ENCODE measurements around the gene NCR1.

Gene NCR1, protein sequence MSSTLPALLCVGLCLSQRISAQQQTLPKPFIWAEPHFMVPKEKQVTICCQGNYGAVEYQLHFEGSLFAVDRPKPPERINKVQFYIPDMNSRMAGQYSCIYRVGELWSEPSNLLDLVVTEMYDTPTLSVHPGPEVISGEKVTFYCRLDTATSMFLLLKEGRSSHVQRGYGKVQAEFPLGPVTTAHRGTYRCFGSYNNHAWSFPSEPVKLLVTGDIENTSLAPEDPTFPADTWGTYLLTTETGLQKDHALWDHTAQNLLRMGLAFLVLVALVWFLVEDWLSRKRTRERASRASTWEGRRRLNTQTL

DNA sequence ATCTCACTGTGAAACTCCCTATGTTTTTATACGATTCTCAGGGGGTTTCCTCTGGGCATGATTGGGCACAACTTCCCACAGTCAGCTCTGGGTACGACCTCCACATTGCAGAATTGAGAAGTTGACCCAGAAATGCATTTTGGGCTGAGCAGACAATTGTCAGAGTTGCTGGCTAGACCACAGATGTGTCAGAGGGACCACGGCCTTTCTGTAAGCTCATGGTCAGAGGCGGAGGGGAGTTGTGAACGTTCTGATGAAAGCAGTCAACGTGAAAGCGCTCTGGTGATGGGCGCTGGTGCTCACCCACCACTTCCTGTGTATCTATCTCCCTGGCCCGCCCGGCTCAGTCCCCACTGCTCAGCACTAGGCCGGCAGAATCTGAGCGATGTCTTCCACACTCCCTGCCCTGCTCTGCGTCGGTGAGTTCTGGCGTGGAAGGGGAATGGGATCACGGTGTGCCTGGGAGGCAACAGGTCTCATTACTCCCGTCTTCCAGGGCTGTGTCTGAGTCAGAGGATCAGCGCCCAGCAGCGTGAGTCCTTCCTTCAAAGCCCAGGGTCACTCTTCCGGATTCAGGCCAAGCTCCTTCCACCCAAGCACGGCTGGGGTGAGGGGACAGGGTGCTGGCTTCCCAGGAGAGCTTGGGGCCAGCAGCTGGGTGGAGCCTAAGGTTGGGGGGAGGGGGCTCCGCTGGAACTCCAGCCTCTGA is at the start of gene NCR1:
Gene NCR1, plus strand, starts transcription at position 346 of the 709 bp plus-strand sequence. Its CDS starts 40 bp downstream, at position 386.
- no peak for TF ChIP-seq EP300 (IDR thresholded peaks at IDR 0.05; ENCODE audit: borderline replicate concordance)
- TF ChIP-seq ZBTB7A (IDR thresholded peaks at IDR 0.05; ENCODE audit: low read depth): no peak
- no peak for TF ChIP-seq TAF1 (IDR thresholded peaks at IDR 0.05; ENCODE audit: low read depth)
- no peak for TF ChIP-seq NFIC (IDR thresholded peaks at IDR 0.05)
- no peak for TF ChIP-seq TCF12 (IDR thresholded peaks at IDR 0.05; ENCODE audit: low read depth)
- TF ChIP-seq, protein P1, sequence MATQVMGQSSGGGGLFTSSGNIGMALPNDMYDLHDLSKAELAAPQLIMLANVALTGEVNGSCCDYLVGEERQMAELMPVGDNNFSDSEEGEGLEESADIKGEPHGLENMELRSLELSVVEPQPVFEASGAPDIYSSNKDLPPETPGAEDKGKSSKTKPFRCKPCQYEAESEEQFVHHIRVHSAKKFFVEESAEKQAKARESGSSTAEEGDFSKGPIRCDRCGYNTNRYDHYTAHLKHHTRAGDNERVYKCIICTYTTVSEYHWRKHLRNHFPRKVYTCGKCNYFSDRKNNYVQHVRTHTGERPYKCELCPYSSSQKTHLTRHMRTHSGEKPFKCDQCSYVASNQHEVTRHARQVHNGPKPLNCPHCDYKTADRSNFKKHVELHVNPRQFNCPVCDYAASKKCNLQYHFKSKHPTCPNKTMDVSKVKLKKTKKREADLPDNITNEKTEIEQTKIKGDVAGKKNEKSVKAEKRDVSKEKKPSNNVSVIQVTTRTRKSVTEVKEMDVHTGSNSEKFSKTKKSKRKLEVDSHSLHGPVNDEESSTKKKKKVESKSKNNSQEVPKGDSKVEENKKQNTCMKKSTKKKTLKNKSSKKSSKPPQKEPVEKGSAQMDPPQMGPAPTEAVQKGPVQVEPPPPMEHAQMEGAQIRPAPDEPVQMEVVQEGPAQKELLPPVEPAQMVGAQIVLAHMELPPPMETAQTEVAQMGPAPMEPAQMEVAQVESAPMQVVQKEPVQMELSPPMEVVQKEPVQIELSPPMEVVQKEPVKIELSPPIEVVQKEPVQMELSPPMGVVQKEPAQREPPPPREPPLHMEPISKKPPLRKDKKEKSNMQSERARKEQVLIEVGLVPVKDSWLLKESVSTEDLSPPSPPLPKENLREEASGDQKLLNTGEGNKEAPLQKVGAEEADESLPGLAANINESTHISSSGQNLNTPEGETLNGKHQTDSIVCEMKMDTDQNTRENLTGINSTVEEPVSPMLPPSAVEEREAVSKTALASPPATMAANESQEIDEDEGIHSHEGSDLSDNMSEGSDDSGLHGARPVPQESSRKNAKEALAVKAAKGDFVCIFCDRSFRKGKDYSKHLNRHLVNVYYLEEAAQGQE (IDR thresholded peaks at IDR 0.05; ENCODE audit: low read depth): no peak
- TF ChIP-seq, protein P2, sequence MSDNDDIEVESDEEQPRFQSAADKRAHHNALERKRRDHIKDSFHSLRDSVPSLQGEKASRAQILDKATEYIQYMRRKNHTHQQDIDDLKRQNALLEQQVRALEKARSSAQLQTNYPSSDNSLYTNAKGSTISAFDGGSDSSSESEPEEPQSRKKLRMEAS (IDR thresholded peaks at IDR 0.05): no peak
- no peak for TF ChIP-seq EGR1 (IDR thresholded peaks at IDR 0.05)
- no peak for TF ChIP-seq RAD21 (IDR thresholded peaks at IDR 0.05; ENCODE audit: low read depth)
- TF ChIP-seq, protein P3, sequence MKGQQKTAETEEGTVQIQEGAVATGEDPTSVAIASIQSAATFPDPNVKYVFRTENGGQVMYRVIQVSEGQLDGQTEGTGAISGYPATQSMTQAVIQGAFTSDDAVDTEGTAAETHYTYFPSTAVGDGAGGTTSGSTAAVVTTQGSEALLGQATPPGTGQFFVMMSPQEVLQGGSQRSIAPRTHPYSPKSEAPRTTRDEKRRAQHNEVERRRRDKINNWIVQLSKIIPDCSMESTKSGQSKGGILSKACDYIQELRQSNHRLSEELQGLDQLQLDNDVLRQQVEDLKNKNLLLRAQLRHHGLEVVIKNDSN (IDR thresholded peaks at IDR 0.05): no peak
- no peak for TF ChIP-seq TEAD4 (IDR thresholded peaks at IDR 0.05)
- TF ChIP-seq CREB1 (IDR thresholded peaks at IDR 0.05; ENCODE audit: low read depth): no peak
- TF ChIP-seq CEBPB (IDR thresholded peaks at IDR 0.05): no peak
- no peak for TF ChIP-seq FOXM1 (IDR thresholded peaks at IDR 0.05; ENCODE audit: borderline replicate concordance, low read depth)

DNA sequence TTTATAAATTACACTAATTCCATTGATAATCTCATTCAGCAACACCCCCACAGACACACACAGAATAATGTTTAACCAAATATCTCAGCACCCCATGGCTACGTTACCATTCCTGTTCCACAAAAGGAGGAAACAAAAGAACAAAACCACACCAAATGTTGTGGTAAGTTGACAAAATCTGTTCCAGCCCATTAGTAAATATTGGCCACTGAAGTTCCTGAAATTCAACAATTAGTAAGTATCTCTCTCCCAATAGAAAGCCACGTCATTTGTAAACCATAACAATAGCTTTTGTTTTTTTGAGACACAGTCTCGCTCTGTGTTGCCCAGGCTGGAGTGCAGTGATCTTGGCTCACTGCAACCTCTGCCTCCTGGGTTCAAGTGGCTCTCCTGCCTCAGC is 34.3 kb upstream of the NCR1 start:
- no peak for TF ChIP-seq TCF12 (IDR thresholded peaks at IDR 0.05; ENCODE audit: low read depth)

DNA sequence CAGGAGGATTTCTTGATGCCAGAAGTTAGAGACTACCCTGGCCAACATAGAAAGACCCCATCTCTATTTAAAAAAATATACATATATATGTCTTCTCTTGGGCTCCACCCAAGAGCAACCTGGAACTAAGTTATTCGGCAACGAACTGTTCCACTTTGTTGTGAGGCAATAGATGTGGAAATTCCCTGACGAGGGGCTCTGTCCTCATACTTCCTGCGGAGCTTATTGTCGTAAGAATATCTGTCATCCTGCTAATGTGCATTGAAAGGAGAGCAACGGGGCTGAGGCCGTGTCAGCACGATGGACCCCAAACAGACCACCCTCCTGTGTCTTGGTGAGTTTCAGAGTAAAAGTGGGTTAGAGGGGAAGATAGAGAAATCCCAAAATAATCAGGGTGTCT is 32.0 kb upstream of the NCR1 start, which contains the start of gene FCAR:
Gene FCAR, plus strand, starts transcription at position 246 of the 400 bp plus-strand sequence. Its CDS starts 55 bp downstream, at position 301.
- no peak for TF ChIP-seq FOXM1 (IDR thresholded peaks at IDR 0.05; ENCODE audit: borderline replicate concordance, low read depth)
- no peak for TF ChIP-seq TCF12 (IDR thresholded peaks at IDR 0.05; ENCODE audit: low read depth)
- no peak for TF ChIP-seq RAD21 (IDR thresholded peaks at IDR 0.05; ENCODE audit: low read depth)
- TF ChIP-seq, protein P3 (IDR thresholded peaks at IDR 0.05): no peak

DNA sequence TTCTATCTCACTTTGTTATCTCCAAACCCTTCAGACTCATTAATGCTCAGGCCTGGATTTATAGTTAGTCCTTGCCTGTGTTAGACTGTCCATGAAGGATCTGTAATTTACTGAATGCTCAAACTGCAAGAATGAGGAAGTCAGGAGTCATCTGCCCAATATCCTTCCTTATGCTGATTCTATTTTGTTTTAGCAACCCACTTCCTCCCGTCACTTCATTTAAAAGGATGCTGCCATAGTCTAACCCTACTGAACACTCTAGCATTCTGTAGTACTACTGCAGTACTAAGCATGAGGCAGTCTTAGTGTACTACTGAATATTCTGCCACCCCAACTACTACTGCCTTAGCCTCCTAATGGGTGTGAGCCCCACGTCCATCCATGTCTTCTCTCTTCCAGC is 30.4 kb upstream of the NCR1 start:
- TF ChIP-seq, protein P1 (IDR thresholded peaks at IDR 0.05; ENCODE audit: low read depth): no peak
- TF ChIP-seq CREB1 (IDR thresholded peaks at IDR 0.05; ENCODE audit: low read depth) (no peak), RAD21 (IDR thresholded peaks at IDR 0.05; ENCODE audit: low read depth) (no peak), NFIC (IDR thresholded peaks at IDR 0.05) (no peak), EP300 (IDR thresholded peaks at IDR 0.05; ENCODE audit: borderline replicate concordance) (no peak), TCF12 (IDR thresholded peaks at IDR 0.05; ENCODE audit: low read depth) (no peak), FOXM1 (IDR thresholded peaks at IDR 0.05; ENCODE audit: borderline replicate concordance, low read depth) (no peak), CEBPB (IDR thresholded peaks at IDR 0.05) (no peak)
- TF ChIP-seq, protein P3 (IDR thresholded peaks at IDR 0.05): no peak

DNA sequence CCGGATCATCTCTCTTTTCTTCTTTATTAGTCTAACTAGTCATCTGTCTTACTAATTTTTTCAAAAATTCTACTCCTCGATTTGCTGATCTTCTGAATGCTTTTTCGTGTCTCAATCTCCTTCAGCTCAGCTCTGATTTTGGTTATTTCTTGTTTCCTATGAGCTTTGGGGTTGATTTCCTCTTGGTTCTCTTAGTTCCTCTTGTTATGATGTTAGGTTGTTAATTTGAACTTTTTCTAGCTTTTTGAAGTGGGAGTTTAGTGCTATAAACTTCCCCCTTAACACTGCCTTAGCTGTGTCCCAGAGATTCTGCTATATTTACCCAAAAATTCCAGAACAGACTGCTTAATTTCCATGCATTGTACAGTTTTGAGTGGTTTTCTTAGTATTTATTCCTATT is 28.5 kb upstream of the NCR1 start:
- no peak for TF ChIP-seq EP300 (IDR thresholded peaks at IDR 0.05; ENCODE audit: borderline replicate concordance)

DNA sequence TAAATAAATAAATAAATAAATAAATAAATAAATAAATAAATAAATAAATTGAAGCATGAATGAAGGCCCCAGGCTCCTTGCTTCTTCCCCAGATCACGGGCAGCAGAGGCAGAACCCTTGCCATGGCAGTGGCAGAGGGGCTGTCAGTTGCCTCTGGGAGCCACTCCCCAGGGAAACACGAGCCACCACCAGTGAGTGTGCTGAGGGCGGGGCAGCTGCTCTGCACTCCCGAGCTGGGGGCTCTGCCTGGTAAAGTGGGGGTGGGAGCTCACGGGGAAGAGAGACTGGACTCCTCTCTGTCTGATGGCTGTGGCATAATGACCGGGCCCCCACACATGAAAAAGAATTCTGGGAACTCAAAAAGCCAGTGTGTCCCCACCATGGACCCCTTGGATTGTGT is 24.1 kb upstream of the NCR1 start:
- TF ChIP-seq, protein P1 (IDR thresholded peaks at IDR 0.05; ENCODE audit: low read depth): no peak
- no peak for TF ChIP-seq EGR1 (IDR thresholded peaks at IDR 0.05)

Measured in Ishikawa (cell line).